ENCODE data around the gene ZNF354B.

ZNF354B gene

DNA sequence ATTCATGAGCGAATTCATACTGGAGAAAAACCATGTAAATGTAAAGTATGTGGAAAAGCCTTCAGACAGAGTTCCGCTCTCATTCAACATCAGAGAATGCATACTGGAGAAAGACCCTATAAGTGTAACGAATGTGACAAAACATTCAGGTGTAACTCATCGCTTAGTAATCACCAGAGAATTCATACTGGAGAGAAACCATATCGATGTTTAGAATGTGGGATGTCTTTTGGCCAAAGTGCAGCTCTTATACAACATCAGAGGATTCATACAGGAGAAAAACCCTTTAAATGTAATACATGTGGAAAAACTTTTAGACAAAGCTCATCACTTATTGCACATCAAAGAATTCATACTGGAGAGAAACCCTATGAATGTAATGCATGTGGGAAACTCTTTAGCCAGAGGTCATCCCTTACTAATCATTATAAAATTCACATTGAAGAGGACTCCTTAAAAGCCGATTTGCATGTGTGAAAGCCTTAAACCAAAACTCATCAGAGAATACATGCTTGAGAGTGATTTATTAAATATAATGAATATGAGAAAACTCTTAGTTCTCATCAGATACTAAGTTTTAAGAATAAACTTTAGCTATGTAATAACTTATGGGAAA lies 24.2 kb downstream of the ZNF354B start:
- DNase-seq (ENCODE audit: low read depth in 2 of 2), result no peak

DNA sequence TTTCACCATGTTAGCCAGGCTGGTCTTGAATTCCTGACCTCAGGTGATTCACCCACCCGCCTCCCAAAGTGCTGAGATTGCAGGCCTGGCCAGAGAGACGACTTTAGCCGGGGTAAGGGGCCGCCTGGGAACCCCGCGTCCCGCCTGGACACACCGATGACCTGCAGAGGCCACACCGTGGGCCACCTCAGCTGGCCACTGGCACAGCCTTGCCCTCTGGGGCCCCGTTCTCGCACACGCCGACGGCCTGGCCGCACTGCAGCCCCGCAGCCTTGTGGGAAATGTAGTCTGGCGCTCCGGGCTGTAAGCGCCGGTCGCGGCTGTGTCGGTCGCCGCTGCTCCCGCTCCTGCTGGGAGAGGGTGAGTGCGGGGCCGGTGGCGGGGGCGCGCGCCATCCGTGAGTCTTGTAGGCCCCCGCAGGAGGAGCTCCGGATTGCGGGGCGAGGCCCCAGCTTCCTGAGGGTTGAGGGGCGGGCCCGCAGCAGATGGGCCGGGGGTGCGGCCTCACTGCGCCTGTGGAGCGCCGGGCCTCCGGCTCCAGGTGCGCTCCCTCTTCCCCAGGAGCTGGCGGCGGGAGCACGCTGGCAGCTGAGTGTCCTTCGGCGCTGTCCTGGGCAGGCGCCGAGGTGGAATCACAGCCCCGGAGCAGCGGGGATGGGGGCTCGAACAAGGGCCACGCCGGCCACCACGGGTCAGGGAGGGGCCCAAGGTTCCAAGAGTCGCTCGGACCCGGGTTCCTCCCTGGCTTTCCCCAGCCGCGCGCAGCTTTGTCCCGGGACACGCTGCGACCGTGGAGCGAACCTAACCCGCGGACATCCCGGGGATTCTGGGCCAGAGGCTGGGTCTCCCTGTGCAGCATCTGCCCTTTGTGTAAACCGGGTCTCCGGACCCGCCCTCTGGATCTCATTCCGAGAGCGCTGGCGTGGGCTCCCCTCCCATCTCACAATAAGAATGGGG lies 36.1 kb downstream of the ZNF354B start, which contains the start of gene ZFP2:
ZFP2 (plus strand) TSS at position 299 of the 957 bp plus-strand sequence. CDS start 35,401 bp downstream, outside the sequence.
- DNase-seq (ENCODE audit: low read depth in 2 of 2), result no peak

DNA sequence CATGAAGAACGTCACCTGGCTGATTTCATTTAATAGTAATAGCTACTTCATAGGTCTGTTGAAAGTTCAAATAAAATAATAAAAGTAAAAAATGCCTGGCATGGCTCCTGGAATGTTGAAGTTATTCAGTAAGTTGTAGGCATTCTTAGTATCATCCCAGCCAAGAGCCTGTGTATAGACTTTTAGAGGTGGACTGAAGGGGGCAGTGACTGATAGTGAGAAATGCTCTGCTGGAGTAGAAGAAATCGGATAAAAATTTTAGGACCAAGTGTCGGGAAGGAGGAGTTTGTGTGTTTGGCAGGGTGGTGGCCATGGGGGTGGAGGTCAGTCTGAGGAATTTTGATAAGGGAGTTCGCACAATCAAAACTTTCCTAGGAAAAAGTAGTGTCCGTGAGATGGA lies 39.5 kb downstream of the ZNF354B start:
- no peak for DNase-seq (ENCODE audit: low read depth in 2 of 2)

DNA sequence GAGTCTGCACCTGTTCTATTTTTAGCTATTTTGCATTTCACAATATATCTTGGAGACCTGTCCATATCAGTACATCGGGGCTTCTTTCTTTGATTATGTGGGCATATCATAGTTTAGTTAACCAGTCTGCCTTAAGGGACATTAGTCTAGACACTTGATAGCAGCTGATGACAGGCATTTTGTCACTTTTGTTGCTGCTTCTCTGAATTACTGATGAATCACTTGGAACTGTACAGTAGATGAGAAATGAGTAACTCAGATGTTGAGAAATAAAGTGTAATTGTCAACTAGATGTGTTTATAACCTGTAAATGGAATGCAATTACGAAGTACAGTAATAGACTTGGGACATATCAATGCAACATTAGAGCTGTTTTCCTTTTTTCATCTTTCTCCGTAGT lies 43.1 kb downstream of the ZNF354B start:
- no peak for DNase-seq (ENCODE audit: low read depth in 2 of 2)

DNA sequence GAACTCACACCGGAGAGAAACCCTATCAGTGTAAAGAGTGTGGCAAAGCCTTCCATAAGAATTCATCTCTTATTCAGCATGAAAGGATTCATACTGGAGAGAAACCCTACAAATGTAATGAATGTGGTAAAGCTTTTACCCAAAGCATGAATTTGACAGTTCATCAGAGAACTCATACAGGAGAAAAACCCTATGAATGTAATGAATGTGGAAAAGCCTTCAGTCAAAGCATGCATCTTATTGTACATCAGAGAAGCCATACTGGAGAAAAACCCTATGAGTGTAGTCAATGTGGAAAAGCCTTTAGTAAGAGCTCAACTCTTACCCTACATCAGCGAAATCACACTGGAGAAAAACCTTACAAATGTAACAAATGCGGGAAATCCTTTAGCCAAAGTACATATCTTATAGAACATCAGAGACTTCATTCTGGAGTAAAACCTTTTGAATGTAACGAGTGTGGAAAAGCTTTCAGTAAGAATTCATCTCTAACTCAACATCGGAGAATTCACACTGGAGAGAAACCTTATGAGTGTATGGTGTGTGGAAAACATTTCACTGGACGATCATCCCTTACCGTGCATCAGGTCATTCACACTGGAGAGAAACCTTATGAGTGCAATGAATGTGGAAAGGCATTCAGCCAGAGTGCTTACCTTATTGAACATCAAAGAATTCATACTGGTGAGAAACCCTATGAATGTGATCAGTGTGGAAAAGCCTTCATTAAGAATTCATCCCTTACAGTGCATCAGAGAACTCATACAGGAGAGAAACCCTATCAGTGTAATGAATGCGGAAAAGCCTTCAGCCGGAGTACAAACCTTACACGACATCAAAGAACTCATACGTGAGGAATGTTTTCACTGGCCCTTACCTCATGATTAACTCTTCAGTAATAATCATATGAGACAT lies 72.3 kb downstream of the ZNF354B start:
- DNase-seq (ENCODE audit: low read depth in 2 of 2), result no peak

Measured in stimulated activated CD8-positive, alpha-beta memory T cell treated with anti-CD3 and anti-CD28 coated beads, Interleukin-2, amount 100 ng/mL, for 48 hours (primary cell).